H9 (cell line): ENCODE measurements around the gene KAT7. TPM values are rescaled to one million over a fixed set of nuclear protein-coding genes. Genes with fewer than 3 reads are reported as not detected.

Experiments
- DNase-seq: peaks from one replicate; pipeline ENCODE4 v3.0.0-alpha.2; 2017
- H2AFZ ChIP-seq: one replicate; pipeline ENCODE4 v1.6.1; 2013; ENCODE audit warnings: mild to moderate bottlenecking, low read length, control low read depth, moderate library complexity
- H2AK5ac ChIP-seq: 2 replicates; pipeline ENCODE4 v1.6.1; 2013; ENCODE audit warnings: low read length, control low read depth, mixed read lengths; ENCODE audit not compliant: insufficient read length
- H2BK120ac ChIP-seq: one replicate; pipeline ENCODE4 v1.6.1; 2013; ENCODE audit warnings: low read depth, mild to moderate bottlenecking, low read length, control low read depth, inconsistent platforms; ENCODE audit not compliant: poor library complexity, severe bottlenecking
- H2BK12ac ChIP-seq: 2 replicates; pipeline ENCODE4 v1.6.1; 2013; ENCODE audit warnings: low read length, control low read depth, mixed read lengths, low read depth; ENCODE audit not compliant: insufficient read length
- H2BK15ac ChIP-seq: 2 replicates; pipeline ENCODE4 v1.6.1; 2013; ENCODE audit warnings: low read depth, low read length, control low read depth
- H2BK20ac ChIP-seq: one replicate; pipeline ENCODE4 v1.6.1; 2013; ENCODE audit warnings: low read depth, mild to moderate bottlenecking, low read length, control low read depth, inconsistent platforms; ENCODE audit not compliant: poor library complexity, severe bottlenecking
- H2BK5ac ChIP-seq: 2 replicates; pipeline ENCODE4 v1.6.1; 2013; ENCODE audit warnings: low read length, control low read depth, mixed read lengths; ENCODE audit not compliant: insufficient read length
- H3K14ac ChIP-seq: 2 replicates; pipeline ENCODE4 v1.6.1; 2013; ENCODE audit warnings: low read length, control low read depth; ENCODE audit not compliant: insufficient read depth
- H3K18ac ChIP-seq: 2 replicates; pipeline ENCODE4 v1.6.1; 2013; ENCODE audit warnings: low read depth, mild to moderate bottlenecking, mixed read lengths, low read length, control low read depth; ENCODE audit not compliant: insufficient read length
- H3K23ac ChIP-seq: 2 replicates; pipeline ENCODE4 v1.6.1; 2013; ENCODE audit warnings: low read length, control low read depth, mixed read lengths, low read depth; ENCODE audit not compliant: insufficient read length
- H3K23me2 ChIP-seq: 2 replicates; pipeline ENCODE4 v1.6.1; 2013; ENCODE audit warnings: low read depth, mild to moderate bottlenecking, mixed read lengths, low read length, control low read depth; ENCODE audit not compliant: insufficient read length, poor library complexity, severe bottlenecking
- H3K27ac ChIP-seq: 2 replicates; pipeline ENCODE4 v1.5.1; 2013; ENCODE audit warnings: low read length, control low read depth, mixed read lengths, low read depth; ENCODE audit not compliant: insufficient read length
- H3K27me3 ChIP-seq: 2 replicates; pipeline ENCODE4 v1.6.1; 2013; ENCODE audit warnings: low read length, control low read depth, inconsistent platforms; ENCODE audit not compliant: insufficient read depth
- H3K4ac ChIP-seq: 2 replicates; pipeline ENCODE4 v1.6.1; 2013; ENCODE audit warnings: low read depth, mild to moderate bottlenecking, control low read depth, inconsistent platforms, low read length, moderate library complexity
- H3K4me1 ChIP-seq: 2 replicates; pipeline ENCODE4 v1.6.1; 2013; ENCODE audit warnings: low read length, control low read depth, inconsistent platforms; ENCODE audit not compliant: insufficient read depth
- H3K4me2 ChIP-seq: 2 replicates; pipeline ENCODE4 v1.6.1; 2013; ENCODE audit warnings: low read length, control low read depth, mixed read lengths; ENCODE audit not compliant: insufficient read length, insufficient read depth
- H3K56ac ChIP-seq: 2 replicates; pipeline ENCODE4 v1.6.1; 2013; ENCODE audit warnings: low read depth, mild to moderate bottlenecking, mixed read lengths, low read length, control low read depth; ENCODE audit not compliant: insufficient read length
- H3K79me1 ChIP-seq: 2 replicates; pipeline ENCODE4 v1.6.1; 2013; ENCODE audit warnings: low read depth, mild to moderate bottlenecking, moderate library complexity, low read length, control low read depth, inconsistent platforms; ENCODE audit not compliant: insufficient read depth, poor library complexity, severe bottlenecking
- H3K79me2 ChIP-seq: 2 replicates; pipeline ENCODE4 v1.6.1; 2013; ENCODE audit warnings: low read length, control low read depth, inconsistent platforms; ENCODE audit not compliant: insufficient read depth
- H3K9ac ChIP-seq: 2 replicates; pipeline ENCODE4 v1.6.1; 2013; ENCODE audit warnings: low read length, control low read depth, mixed read lengths; ENCODE audit not compliant: insufficient read length; ENCODE audit errors: extremely low read depth
- H3K9me3 ChIP-seq: one replicate; pipeline ENCODE4 v1.6.1; 2013; ENCODE audit warnings: low read depth, low read length, inconsistent platforms; ENCODE audit not compliant: control insufficient read depth
- H3T11ph ChIP-seq: one replicate; pipeline ENCODE4 v1.6.1; 2013; ENCODE audit warnings: mild to moderate bottlenecking, low read length, control low read depth, inconsistent platforms
- H4K20me1 ChIP-seq: one replicate; pipeline ENCODE4 v1.6.1; 2013; ENCODE audit not compliant: control insufficient read depth, insufficient read length, insufficient read depth
- H4K5ac ChIP-seq: 2 replicates; pipeline ENCODE4 v1.6.1; 2013; ENCODE audit warnings: low read depth, mild to moderate bottlenecking, mixed read lengths, low read length, control low read depth; ENCODE audit not compliant: insufficient read length
- H4K8ac ChIP-seq: replicated peaks from 2 replicates; pipeline ENCODE4 v1.6.1; 2013; ENCODE audit warnings: low read length, control low read depth, mixed read lengths, low read depth; ENCODE audit not compliant: insufficient read length
- H4K91ac ChIP-seq: 2 replicates; pipeline ENCODE4 v1.6.1; 2013; ENCODE audit warnings: low read depth, mild to moderate bottlenecking, moderate library complexity, mixed read lengths, low read length, control low read depth; ENCODE audit not compliant: insufficient read length
- H3K27ac Mint-ChIP-seq, 3 experiments: 2 replicates in 2 of 3; 3 replicates in 1 of 3; pipeline ENCODE4 v1.8.0; 2020 to 2021; ENCODE audit warnings: mixed read lengths in 3 of 3, mild to moderate bottlenecking in 1 of 3, moderate library complexity in 1 of 3
- H3K27me3 Mint-ChIP-seq: 2 replicates; pipeline ENCODE4 v1.8.0; 2021; ENCODE audit warnings: low read depth, mild to moderate bottlenecking, moderate library complexity, mixed read lengths
- H3K36me3 Mint-ChIP-seq, 3 experiments: 2 replicates in 2 of 3; 3 replicates in 1 of 3; pipeline ENCODE4 v1.8.0; 2020 to 2021; ENCODE audit warnings: low read depth in 3 of 3, mixed read lengths in 3 of 3; ENCODE audit not compliant: insufficient read depth in 1 of 3
- H3K4me1 Mint-ChIP-seq, 2 experiments: 2 replicates each; pipeline ENCODE4 v1.8.0; 2020; ENCODE audit warnings: mixed read lengths in 2 of 2
- H3K4me3 Mint-ChIP-seq, 2 experiments: 2 replicates in 1 of 2; 3 replicates in 1 of 2; pipeline ENCODE4 v1.8.0; 2020 to 2021; ENCODE audit warnings: mild to moderate bottlenecking in 2 of 2, mixed read lengths in 2 of 2, moderate library complexity in 1 of 2
- H3K9me3 Mint-ChIP-seq, 2 experiments: 2 replicates in 1 of 2; 3 replicates in 1 of 2; pipeline ENCODE4 v1.8.0; 2020; ENCODE audit warnings: mild to moderate bottlenecking in 2 of 2, mixed read lengths in 2 of 2, moderate library complexity in 1 of 2
- CTCF ChIP-seq: fragments of 200-600 bp; sonication (generic); conservative IDR thresholded peaks from 3 replicates; pipeline ENCODE4 v1.8.0; 2021; ENCODE audit warnings: antibody characterized with exemption, mild to moderate bottlenecking
- WGBS: extraction: QIAGEN DNeasy Blood & Tissue Kit; methylation state at CpG from one replicate; pipeline ENCODE4 v1.1.7; 2013; ENCODE audit warnings: missing lambda C conversion rate, low lambda C conversion rate, mixed read lengths; ENCODE audit not compliant: insufficient read length; ENCODE audit errors: extremely low coverage; 5-methylcytosine and 5-hydroxymethylcytosine counted together
- total RNA-seq: library from RNA; stranded (reverse); gene quantifications from 2 replicates; pipeline ENCODE4 v1.2.1, GENCODE V29; 2021

Gene KAT7
- total RNA-seq, 1 experiment from 2014 or later, result 93.1 TPM

GRCh38 chr17:49842846-49843245 is 54.4 kb downstream of the KAT7 start:
- Histone ChIP-seq H2BK120ac (no peak overlapping the region), H3K27me3 (no peaks in the 10 kb centered on the region), H3T11ph (no peak overlapping the region), H3K27ac (no peak overlapping the region), H2BK12ac (no peak overlapping the region), H2AFZ (no peak overlapping the region), H4K5ac (no peak overlapping the region), H3K4ac (no peak overlapping the region), H3K23ac (no peak overlapping the region), H3K9me3 (no peaks in the 10 kb centered on the region), H3K18ac (no peak overlapping the region), H2BK5ac (no peak overlapping the region), H4K20me1 (peaks cover 2% of the 10 kb centered on the region), H3K23me2 (no peaks in the 10 kb centered on the region), H2BK15ac (no peak overlapping the region), H3K9ac (no peak overlapping the region), H3K14ac (no peak overlapping the region), H3K79me1 (no peaks in the 10 kb centered on the region), H3K79me2 (no peaks in the 10 kb centered on the region), H4K8ac (no peak overlapping the region), H3K4me1 (no peaks in the 10 kb centered on the region), H3K4me2 (no peak overlapping the region), H2AK5ac (no peak overlapping the region), H2BK20ac (no peak overlapping the region), H4K91ac (no peak overlapping the region), H3K56ac (no peak overlapping the region)
- Mint-ChIP-seq H3K36me3 (peaks cover 4 to 15% (median 7%) of the 10 kb centered on the region in 3 experiments; a peak in 4 of 7 replicates), H3K4me3 (no peak overlapping the region), H3K4me1 (peaks cover 7 to 11% of the 10 kb centered on the region in 2 experiments), H3K27me3 (no peaks in the 10 kb centered on the region), H3K9me3 (no peaks in the 10 kb centered on the region), H3K27ac (peak overlapping the region in 1 of 3 experiments; percentile 24; a peak in 1 of 7 replicates)
- WGBS, result no CpG with 5 or more reads among the region's 6 CpGs
- no peak for DNase-seq
- no peak for TF ChIP-seq CTCF
